Body of pancreas (tissue), 4 donors: ENCODE measurements around the gene CYB5A.

ENCODE experiments used
- CTCF ChIP-seq, 7 experiments: fragments of 450-650 bp in 4 of 7; fragments of 200-600 bp in 3 of 7; sonication (generic) in 3 of 7; IDR thresholded peaks; one replicate each; pipeline ENCODE4 v1.5.1; 2016 to 2019; ENCODE audit warnings: antibody characterized with exemption in 7 of 7
- POLR2A ChIP-seq, 3 donors: fragments of 450-650 bp; IDR thresholded peaks; one replicate each; pipeline ENCODE4 v1.6.1; 2016; ENCODE audit warnings: antibody characterized with exemption in 3 of 3, mild to moderate bottlenecking in 2 of 3

GRCh38 chr18:74326231-74326630 lies 34.5 kb upstream of the CYB5A start:
- no peak for TF ChIP-seq CTCF (IDR thresholded peaks at IDR 0.05)
- no peak for TF ChIP-seq POLR2A (IDR thresholded peaks at IDR 0.05)
